Activated CD4-positive, alpha-beta T cell treated with anti-CD3 and anti-CD28 coated beads for 36 hours (primary cell): ENCODE results near the gene DDR1. TPM values are rescaled to one million over a fixed set of nuclear protein-coding genes. Genes with fewer than 3 reads are reported as not detected.

Experiments
- ATAC-seq: fragments of 200-7000 bp; cut with Tn5 transposase; one replicate; pipeline ENCODE4 v1.10.0; 2021; ENCODE audit warnings: mild to moderate bottlenecking, moderate library complexity
- CTCF ChIA-PET: fragments of 350-600 bp; sonication (Branson Sonifier 250); formaldehyde crosslinking; loops from one replicate; lab custom pipeline; 2021; ENCODE audit warnings: antibody characterized with exemption; lab: Charles Lee
- POLR2A ChIA-PET: fragments of 350-600 bp; sonication (Branson Sonifier 250); formaldehyde crosslinking; loops from one replicate; lab custom pipeline; 2021; ENCODE audit warnings: antibody characterized with exemption, inconsistent platforms; lab: Charles Lee
- DNase-seq: peaks from one replicate; pipeline ENCODE4 v3.0.0-alpha.2; 2020
- H3K27ac Mint-ChIP-seq: one replicate; pipeline ENCODE4 v1.8.0; 2021; ENCODE audit warnings: mixed read lengths
- H3K27me3 Mint-ChIP-seq: one replicate; pipeline ENCODE4 v1.8.0; 2021; ENCODE audit warnings: mixed read lengths
- H3K36me3 Mint-ChIP-seq: one replicate; pipeline ENCODE4 v1.8.0; 2021; ENCODE audit warnings: low read depth, mixed read lengths
- H3K4me1 Mint-ChIP-seq: one replicate; pipeline ENCODE4 v1.8.0; 2021; ENCODE audit warnings: mixed read lengths
- H3K4me3 Mint-ChIP-seq: one replicate; pipeline ENCODE4 v1.8.0; 2021; ENCODE audit warnings: mild to moderate bottlenecking, moderate library complexity, mixed read lengths
- H3K9me3 Mint-ChIP-seq: one replicate; pipeline ENCODE4 v1.8.0; 2021; ENCODE audit warnings: low read depth, mixed read lengths
- intact Hi-C, 2 experiments: fragments of 100-400 bp; cut with DNase I in 1 of 2; cut with micrococcal nuclease in 1 of 2; formaldehyde crosslinking; loops; one replicate each; pipeline versions ENCODE4 v1.14.2 to v1.15.1; 2022 to 2024; cut with DNase I, micrococcal nuclease
- total RNA-seq, 2 experiments: library from RNA; stranded (reverse); gene quantifications; one replicate each; pipeline ENCODE4 v1.2.3, GENCODE V29; 2021

DDR1 gene
- 10 to 100 TPM in 1 of 2 experiments, 1 to 10 TPM in 1; 9.5 to 12.6 TPM for total RNA-seq

DNA sequence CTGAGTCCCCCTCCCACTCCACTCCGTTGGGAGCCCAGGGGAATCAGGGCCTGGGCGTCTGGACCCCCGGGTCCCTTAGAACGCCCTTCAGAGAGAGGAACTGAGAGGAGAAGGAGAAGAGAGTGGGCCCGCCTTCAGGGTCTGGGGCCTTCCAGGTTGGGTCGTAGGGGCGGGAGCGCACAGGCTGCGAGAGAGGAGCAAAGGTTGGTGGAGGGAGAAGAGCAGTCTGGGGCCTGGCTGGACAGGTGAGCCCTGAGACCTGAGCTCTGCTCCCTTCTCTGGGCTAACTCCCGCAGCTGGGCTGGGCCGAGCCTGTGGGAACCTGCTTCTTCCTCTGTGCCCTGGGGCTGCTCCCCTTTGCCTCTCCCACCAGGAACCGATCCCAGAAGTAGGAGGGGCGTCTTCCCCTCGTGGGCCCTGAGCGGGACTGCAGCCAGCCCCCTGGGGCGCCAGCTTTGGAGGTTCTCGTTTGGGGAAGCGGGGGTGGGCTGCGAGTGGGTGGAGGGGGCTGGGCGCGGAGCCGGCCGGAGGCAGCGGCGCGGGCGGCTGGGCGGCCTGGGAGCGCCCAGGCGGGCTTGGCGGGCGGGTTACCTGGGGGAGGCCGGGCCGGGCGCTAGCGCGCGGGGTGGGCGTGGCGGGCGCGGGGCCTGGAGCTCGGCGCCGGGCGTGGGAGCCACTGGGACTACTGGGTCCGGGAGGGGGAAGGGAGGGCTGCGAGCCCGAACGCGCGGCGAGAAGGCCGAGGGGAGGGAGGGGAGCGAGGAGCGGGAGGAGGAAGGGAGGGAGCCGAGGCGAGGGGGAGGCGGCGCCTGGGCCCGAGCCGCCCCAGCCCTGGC is at the start of gene DDR1:
DDR1 (plus strand) TSS at position 835 of the 836 bp plus-strand sequence. CDS start 4,211 bp downstream, outside the sequence.
- Mint-ChIP-seq H3K27me3 (no peaks in the 10 kb centered on the region), H3K27ac (peak within 1 kb of the TSS; percentile 73), H3K36me3 (no peaks in the 10 kb centered on the region), H3K4me1 (peaks cover 30% of the 10 kb centered on the region), H3K4me3 (peak within 1 kb of the TSS; percentile 71), H3K9me3 (no peaks in the 10 kb centered on the region)
- peak; percentile 68 for ATAC-seq
- intact Hi-C loops, result loop anchor here in 1 of 2 experiments (2.0 kb wide), 1 partner anchor 55 kb away; no protein-coding TSS in a partner anchor
- ChIA-PET POLR2A (interaction anchor here (0.6 kb wide), 1 partner anchor 140 kb away, joined by 3 read pairs; no protein-coding TSS in a partner anchor), CTCF (interaction anchor here (0.9 to 2.3 kb wide), 4 partner anchors 56 to 153 kb away, joined by 3 to 10 read pairs (median 6); no protein-coding TSS in a partner anchor)
- DNase-seq, result peak; percentile 67

DNA sequence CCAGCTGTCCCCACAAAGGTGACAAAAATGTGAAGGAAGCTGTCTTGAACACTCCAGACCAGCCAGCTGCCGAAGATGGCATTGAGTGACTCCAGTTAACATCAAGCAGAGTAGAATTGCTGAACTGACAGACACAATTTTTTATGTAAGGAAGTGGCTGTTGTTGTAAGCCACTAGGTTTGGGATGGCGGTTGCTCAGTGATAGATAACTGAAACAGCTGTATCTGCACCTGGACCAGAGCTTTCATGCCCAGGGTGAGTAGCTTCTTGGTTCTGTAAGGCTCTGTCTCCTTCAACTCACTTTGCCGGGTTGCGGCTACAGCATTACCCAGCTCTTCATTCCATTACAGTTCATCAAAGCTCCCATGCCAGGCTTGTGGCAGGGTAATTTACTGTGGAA is 49.7 kb upstream of the DDR1 start:
- Mint-ChIP-seq H3K27me3 (no peaks in the 10 kb centered on the region), H3K36me3 (peaks cover 2% of the 10 kb centered on the region), H3K4me3 (no peak overlapping the region), H3K9me3 (no peaks in the 10 kb centered on the region), H3K27ac (no peak overlapping the region), H3K4me1 (peaks cover 32% of the 10 kb centered on the region)
- CTCF ChIA-PET, result interaction anchor here (0.6 to 2.9 kb wide), 8 partner anchors 9 to 471 kb away, joined by 3 to 17 read pairs (median 4); partner anchors contain the start of gene VARS2
- intact Hi-C loops, result no loop called here
- ATAC-seq (peak; percentile 45), DNase-seq (no peak)
- POLR2A ChIA-PET, result no interaction called here

DNA sequence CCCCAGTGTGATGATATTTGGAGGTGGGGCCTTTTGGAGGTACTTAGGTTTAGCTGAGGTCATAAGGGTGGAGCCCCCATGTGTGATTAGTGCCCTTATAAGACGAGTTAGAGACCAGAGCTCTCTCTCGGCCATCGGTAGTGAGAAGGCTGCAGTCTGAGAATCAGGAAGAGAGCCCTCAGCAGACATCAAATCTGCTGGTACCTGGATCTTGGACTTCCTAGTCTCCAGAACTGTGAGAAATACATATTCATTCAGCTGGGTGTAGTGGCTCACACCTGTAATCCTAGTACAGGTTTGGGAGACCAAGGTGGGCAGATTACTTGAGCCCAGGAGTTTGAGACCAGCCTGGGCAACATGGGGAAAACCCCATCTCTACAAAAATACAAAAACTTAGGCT is 48.7 kb upstream of the DDR1 start:
- no peak overlapping the region for H3K4me3 Mint-ChIP-seq

DNA sequence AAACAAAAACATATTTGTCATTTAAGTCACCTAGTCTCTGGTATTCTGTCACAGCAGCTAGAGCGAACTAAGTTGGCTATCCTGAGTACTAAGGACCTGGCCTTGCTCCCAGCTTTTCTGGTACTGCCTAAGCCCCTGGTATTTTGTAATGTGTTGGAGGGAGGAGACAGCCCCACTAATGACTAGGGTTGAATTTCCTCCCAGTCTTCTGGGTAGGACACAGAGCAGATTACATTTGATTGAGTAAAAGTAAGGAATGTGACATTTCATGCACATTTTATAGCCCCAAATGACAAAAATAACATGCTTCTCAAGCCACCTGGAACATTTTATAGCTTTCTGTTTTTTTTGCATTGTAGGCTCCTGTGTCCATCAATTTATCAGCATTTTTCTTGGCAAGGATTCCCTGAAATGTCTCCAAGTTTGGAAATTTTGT is 47.9 kb upstream of the DDR1 start:
- Mint-ChIP-seq H3K4me3 (no peak overlapping the region), H3K4me1 (peaks cover 14% of the 10 kb centered on the region), H3K27me3 (no peaks in the 10 kb centered on the region), H3K36me3 (no peaks in the 10 kb centered on the region), H3K27ac (no peak overlapping the region), H3K9me3 (no peaks in the 10 kb centered on the region)
- DNase-seq (no peak), ATAC-seq (no peak)
- intact Hi-C loops, result no loop called here
- ChIA-PET POLR2A (interaction anchor here (0.6 kb wide), 1 partner anchor 222 kb away, joined by 4 read pairs; no protein-coding TSS in a partner anchor), CTCF (interaction anchor here (0.5 to 2.8 kb wide), 7 partner anchors 8 to 675 kb away, joined by 3 to 17 read pairs (median 3); no protein-coding TSS in a partner anchor)

More for the DNA sequence above, 48.7 kb upstream of the DDR1 start:
- no peaks in the 10 kb centered on the region for H3K9me3 Mint-ChIP-seq
- H3K27ac Mint-ChIP-seq, result no peak overlapping the region
- POLR2A ChIA-PET, result no interaction called here
- DNase-seq, result no peak
- ATAC-seq, result no peak
- CTCF ChIA-PET, result interaction anchor here (0.9 to 2.9 kb wide), 4 partner anchors 10 to 252 kb away, joined by 3 to 17 read pairs (median 6); partner anchors contain the start of gene VARS2
- H3K27me3 Mint-ChIP-seq, result no peaks in the 10 kb centered on the region
- H3K4me1 Mint-ChIP-seq, result peaks cover 23% of the 10 kb centered on the region
- H3K36me3 Mint-ChIP-seq, result peaks cover 2% of the 10 kb centered on the region
- intact Hi-C loops, result no loop called here

DNA sequence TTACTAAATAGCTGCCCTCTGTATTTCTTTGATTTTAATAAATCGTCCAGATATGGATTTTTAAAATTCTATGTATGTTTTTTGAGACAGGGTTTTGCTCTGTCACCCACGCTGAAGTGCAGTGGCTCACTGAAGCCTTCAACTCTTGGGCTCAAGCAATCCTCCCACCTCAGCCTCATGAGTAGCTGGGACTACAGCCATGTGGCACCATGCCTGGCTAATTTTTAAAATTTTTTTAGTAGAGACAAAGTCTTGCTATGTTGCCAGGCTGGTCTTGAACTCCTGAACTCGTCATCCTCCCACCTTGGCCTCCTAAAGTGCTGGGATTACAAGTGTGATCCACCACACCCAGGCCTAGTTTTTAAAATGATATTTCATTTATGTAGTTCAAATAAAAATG is 47.4 kb upstream of the DDR1 start:
- POLR2A ChIA-PET, result interaction anchor here (0.6 kb wide), 1 partner anchor 53 kb away, joined by 4 read pairs; no protein-coding TSS in a partner anchor
- CTCF ChIA-PET, result interaction anchor here (0.5 to 0.7 kb wide), 4 partner anchors 8 to 675 kb away, joined by 3 to 4 read pairs (median 4); no protein-coding TSS in a partner anchor

DNA sequence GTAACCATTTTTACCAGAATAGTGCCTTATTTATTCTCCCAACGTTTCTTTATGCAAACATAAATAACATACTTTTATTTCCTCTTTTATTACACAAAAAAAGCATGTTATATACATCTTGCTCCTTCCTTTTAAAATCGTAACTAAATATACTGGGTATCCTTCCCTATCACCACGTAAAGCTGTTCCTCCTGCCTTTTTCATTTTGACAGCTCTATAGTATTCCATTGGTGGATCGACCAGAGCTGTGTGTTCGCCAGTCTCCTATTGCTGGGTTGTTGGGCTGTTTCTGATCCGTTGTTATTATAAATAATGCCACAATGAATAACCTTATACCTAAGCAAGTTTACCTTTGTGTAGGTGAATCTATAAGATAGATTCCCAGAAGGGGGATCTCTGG is 46.9 kb upstream of the DDR1 start:
- ChIA-PET CTCF (interaction anchor here (0.5 to 0.6 kb wide), 2 partner anchors 45 to 47 kb away, joined by 3 to 4 read pairs; no protein-coding TSS in a partner anchor), POLR2A (interaction anchor here (0.6 kb wide), 1 partner anchor 53 kb away, joined by 4 read pairs; no protein-coding TSS in a partner anchor)
- no peak overlapping the region for H3K4me3 Mint-ChIP-seq
- no peak overlapping the region for H3K27ac Mint-ChIP-seq
- H3K4me1 Mint-ChIP-seq, result peaks cover 11% of the 10 kb centered on the region
- H3K9me3 Mint-ChIP-seq, result no peaks in the 10 kb centered on the region
- DNase-seq (no peak), ATAC-seq (no peak)
- no peaks in the 10 kb centered on the region for H3K36me3 Mint-ChIP-seq
- intact Hi-C loops, result no loop called here
- H3K27me3 Mint-ChIP-seq, result no peaks in the 10 kb centered on the region

More for the DNA sequence above, 47.4 kb upstream of the DDR1 start:
- Mint-ChIP-seq H3K27ac (no peak overlapping the region), H3K36me3 (no peaks in the 10 kb centered on the region), H3K4me3 (no peak overlapping the region), H3K9me3 (no peaks in the 10 kb centered on the region), H3K27me3 (no peaks in the 10 kb centered on the region), H3K4me1 (peaks cover 11% of the 10 kb centered on the region)
- DNase-seq, result no peak
- ATAC-seq, result no peak
- intact Hi-C loops, result no loop called here

DNA sequence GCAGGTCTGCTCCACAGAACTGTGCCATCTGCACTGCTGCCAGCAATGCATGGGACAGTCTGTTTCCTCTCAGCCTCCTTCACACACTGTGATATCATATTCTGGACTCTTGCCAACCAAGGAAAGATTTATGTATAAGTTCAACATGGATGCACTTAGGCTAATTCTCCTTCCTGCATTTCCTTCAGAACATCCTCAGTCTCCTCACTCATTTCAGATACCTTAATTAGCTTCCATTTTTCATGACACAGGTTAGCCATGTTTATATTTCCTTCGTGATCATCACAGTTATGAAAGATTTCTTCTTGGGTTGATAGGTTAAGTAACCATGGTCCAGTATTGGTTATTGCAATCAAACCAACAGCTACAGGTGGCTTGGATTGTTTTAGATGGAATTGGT is 46.4 kb upstream of the DDR1 start:
- Mint-ChIP-seq H3K27ac (no peak overlapping the region), H3K9me3 (no peaks in the 10 kb centered on the region), H3K36me3 (no peaks in the 10 kb centered on the region), H3K27me3 (no peaks in the 10 kb centered on the region), H3K4me1 (peaks cover 11% of the 10 kb centered on the region), H3K4me3 (no peak overlapping the region)
- DNase-seq (no peak), ATAC-seq (no peak)
- intact Hi-C loops, result no loop called here
- POLR2A ChIA-PET, result no interaction called here
- CTCF ChIA-PET, result no interaction called here

DNA sequence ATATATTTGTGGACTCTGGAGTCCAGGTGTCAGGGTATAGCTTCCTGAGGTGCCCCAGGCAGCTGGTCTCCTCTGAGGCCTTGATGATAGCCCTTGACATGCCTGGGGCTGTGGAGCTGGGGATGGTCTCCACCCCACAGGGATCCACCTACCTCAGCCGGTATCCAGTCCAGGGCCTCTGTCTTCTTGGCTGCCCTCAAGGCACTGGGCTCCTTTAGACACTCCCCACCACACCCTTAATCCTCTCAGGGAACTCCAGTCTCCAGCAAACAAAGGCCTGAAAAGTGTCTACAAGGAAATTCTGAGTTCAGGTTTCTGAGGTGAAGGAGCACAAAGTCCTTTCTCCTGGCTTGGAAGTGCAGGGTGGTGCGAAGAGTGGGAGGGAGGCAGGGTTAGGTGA is 44.6 kb upstream of the DDR1 start:
- ChIA-PET POLR2A (no interaction called here), CTCF (interaction anchor here (0.6 to 0.7 kb wide), 2 partner anchors 240 to 602 kb away, joined by 3 read pairs; no protein-coding TSS in a partner anchor)
- DNase-seq, result no peak
- H3K27ac Mint-ChIP-seq, result no peak overlapping the region
- H3K4me1 Mint-ChIP-seq, result peaks cover 13% of the 10 kb centered on the region
- intact Hi-C loops, result no loop called here
- no peaks in the 10 kb centered on the region for H3K36me3 Mint-ChIP-seq
- no peaks in the 10 kb centered on the region for H3K9me3 Mint-ChIP-seq
- H3K4me3 Mint-ChIP-seq, result no peak overlapping the region
- ATAC-seq, result no peak
- no peaks in the 10 kb centered on the region for H3K27me3 Mint-ChIP-seq

DNA sequence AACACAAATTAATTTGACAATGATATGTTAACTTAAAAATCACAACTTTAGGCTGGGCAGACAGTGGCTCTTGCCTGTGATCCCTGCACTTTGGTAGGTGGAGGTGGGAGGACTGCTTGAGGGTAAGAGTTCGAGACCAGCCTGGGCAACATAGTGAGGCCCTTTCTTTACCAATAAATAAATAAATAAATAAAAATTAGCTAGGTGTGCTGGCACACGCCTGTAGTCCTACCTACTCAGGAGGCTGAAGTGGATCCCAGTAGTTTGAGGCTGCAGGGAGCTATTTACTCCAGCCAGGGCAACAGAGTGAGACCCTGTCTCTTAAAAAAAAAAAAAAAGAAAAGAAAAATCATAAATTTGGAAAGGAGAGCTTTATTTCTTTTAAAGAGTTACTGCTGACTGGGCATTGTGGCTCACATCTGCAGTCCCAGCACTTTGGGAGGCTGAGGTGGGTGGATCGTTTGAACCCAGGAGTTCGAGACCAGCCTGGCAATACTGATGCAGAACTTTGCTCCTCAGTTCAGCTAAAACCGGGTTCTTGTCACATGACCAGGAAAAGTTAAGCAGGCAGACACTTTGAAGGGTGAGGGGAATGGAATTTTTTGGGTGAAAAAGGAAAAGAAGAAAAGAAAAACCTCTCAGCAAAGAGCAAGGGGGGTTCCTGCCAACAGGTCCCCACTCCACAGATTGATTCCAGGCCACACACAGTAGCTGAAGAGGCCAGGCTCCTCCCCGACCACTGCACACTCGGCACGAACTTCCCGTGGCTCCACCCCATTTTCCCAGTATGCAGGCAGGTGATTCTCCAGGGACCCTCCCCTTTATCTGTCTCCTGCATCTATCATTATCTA is 44.0 kb upstream of the DDR1 start:
- ChIA-PET CTCF (interaction anchor here (0.7 to 1.1 kb wide), 3 partner anchors 39 to 602 kb away, joined by 3 to 4 read pairs (median 3); no protein-coding TSS in a partner anchor), POLR2A (interaction anchor here (1.0 kb wide), 1 partner anchor 95 kb away, joined by 3 read pairs; the partner anchor contains the start of gene IER3)
- Mint-ChIP-seq H3K27ac (no peak overlapping the region), H3K36me3 (no peaks in the 10 kb centered on the region), H3K9me3 (no peaks in the 10 kb centered on the region), H3K4me3 (no peak overlapping the region), H3K27me3 (no peaks in the 10 kb centered on the region), H3K4me1 (peaks cover 8% of the 10 kb centered on the region)
- no peak for ATAC-seq
- intact Hi-C loops, result no loop called here
- no peak for DNase-seq

DNA sequence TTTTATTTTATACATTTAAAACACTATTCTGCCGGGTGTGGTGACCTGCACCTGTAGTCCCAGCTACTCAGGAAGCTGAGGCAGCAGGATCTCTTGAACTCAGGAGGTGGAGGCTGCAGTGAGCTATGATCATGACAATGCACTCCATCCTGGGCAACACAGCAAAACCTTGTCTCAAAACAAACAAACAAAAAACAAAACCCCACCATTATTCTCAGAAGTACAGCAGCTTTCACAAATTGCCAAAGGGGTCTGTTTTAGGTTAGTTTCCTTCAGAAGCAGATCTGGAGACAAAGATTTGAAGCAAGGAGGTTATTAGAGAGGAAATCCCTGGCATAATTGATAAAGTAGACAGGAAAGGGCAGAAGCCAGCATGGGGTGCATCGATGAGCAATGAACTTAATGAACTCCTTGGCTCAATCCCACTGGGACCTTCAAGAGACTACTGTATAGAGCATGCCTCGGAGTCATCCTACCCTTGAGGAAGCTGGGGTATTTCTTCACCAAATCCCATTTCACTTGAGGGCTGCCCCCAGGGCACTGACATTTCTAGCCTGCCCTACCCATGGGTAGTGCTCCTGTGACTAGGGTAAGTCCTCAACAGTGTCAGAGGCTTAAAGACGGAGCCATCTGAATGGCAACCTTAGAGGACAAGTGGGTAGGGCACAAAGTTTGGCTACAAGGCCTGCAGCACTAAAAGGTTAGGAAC is 43.2 kb upstream of the DDR1 start:
- Mint-ChIP-seq H3K9me3 (no peaks in the 10 kb centered on the region), H3K36me3 (no peaks in the 10 kb centered on the region), H3K4me1 (peaks cover 8% of the 10 kb centered on the region), H3K4me3 (no peak overlapping the region), H3K27ac (no peak overlapping the region), H3K27me3 (no peaks in the 10 kb centered on the region)
- DNase-seq, result no peak
- no peak for ATAC-seq
- ChIA-PET POLR2A (interaction anchor here (1.0 kb wide), 1 partner anchor 96 kb away, joined by 3 read pairs; the partner anchor contains the start of gene IER3), CTCF (interaction anchor here (1.1 kb wide), 1 partner anchor 38 kb away, joined by 3 read pairs; no protein-coding TSS in a partner anchor)
- intact Hi-C loops, result no loop called here
